Measurements from ENCODE around the gene GGA2. TPM values are rescaled to one million over a fixed set of nuclear protein-coding genes. Genes with fewer than 3 reads are reported as not detected.
A peak's percentile ranks its signal among the peaks of the same experiment; 100 is the strongest.

Gene GGA2
- polyA plus RNA-seq, 1 experiment = 19.0 TPM

DNA sequence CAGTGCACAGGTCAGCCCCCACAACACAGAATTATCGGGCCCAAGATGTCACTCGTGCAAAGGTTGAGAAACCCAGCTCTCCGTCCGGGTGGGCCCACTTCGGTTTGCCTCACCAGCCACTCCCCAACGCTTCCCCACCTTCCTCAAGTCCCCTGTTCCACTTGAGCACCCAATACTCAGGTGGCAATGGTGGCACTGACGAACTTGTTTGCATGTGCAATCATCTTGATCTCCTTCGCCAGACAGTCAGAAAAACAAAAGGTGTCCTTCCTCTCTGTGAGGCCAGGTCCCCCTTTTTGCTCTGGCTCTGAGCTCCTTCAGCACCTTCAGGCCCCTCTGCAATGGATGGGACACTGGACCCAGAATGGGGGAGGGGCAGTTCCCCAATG is 3.7 kb downstream of the GGA2 start:
- DNase-seq (ENCODE audit: low read depth) = no peak
- Histone ChIP-seq H3K36me3 (ENCODE audit: control insufficient read depth, insufficient read depth, low read length) (no peaks in the 10 kb centered on the region), H3K4me3 (ENCODE audit: low read depth, low read length) (no peak overlapping the region), H3K27me3 (ENCODE audit: control insufficient read depth, insufficient read depth, low read length) (no peaks in the 10 kb centered on the region)
- POLR2A ChIA-PET = no interaction called here
- no peak for TF ChIP-seq CTCF (IDR thresholded peaks at IDR 0.05; ENCODE audit: insufficient read depth, low read depth, low read length)
- CTCF ChIA-PET = interaction anchor here (1.0 kb wide), 1 partner anchor 72 kb away, joined by 3 read pairs; no protein-coding TSS in a partner anchor

DNA sequence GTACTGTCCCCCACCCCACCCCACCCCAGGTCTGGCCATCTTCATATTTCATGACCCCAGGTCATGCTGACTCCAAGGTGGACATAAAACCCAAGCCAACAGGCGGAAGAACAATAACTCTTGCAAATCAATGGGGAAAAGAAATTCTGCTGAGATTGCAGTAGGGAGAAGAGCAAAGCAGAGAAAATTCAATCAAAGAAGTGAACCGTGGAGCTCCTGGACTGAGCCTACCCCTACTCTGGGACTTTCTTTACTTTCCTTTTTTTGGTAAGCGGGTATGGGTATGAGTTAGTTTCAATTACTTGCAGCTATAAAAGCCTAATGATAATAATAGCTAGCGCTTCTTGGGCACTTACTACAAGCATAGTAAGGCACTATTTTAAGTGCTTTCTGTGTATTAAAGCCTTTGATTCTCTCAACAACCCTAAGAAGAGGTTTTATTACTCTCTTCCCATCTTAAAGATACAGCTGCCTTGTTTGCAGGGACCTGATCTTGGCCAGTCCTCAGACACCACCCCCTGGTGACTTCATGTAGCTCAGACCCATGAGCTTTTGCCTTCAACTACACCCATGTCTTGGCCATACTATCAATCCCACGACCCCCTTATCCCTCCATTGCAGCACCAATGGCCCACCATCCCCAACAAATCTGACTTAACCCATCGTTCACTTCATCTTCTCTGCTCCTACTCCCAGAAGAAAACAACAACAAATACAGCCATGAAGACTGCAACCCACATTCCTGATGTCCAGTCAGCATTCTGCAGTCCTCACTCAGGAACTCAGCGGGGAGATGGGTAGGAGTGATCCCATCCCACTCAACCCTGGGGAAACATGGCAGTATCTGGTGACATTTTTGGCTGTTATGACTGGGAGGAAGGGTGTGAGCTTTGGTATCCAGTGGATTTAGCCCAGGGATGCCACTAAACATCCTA is 4.4 kb downstream of the GGA2 start:
- H3K4me3 ChIP-seq (ENCODE audit: low read depth, low read length) = no peak overlapping the region
- no peak for DNase-seq (ENCODE audit: low read depth)
- no peaks in the 10 kb centered on the region for H3K36me3 ChIP-seq (ENCODE audit: control insufficient read depth, insufficient read depth, low read length)
- H3K27me3 ChIP-seq (ENCODE audit: control insufficient read depth, insufficient read depth, low read length) = no peaks in the 10 kb centered on the region
- CTCF ChIA-PET = interaction anchor here (1.0 kb wide), 1 partner anchor 72 kb away, joined by 3 read pairs; no protein-coding TSS in a partner anchor
- no peak for TF ChIP-seq CTCF (IDR thresholded peaks at IDR 0.05; ENCODE audit: insufficient read depth, low read depth, low read length)
- POLR2A ChIA-PET = no interaction called here

GRCh38 chr16:23505180-23505665 is 5.1 kb downstream of the GGA2 start:
- no peak for DNase-seq (ENCODE audit: low read depth)
- no peaks in the 10 kb centered on the region for H3K27me3 ChIP-seq (ENCODE audit: control insufficient read depth, insufficient read depth, low read length)
- ChIA-PET POLR2A (no interaction called here), CTCF (interaction anchor here (1.0 to 1.5 kb wide), 4 partner anchors 10 to 70 kb away, joined by 4 to 5 read pairs (median 4); partner anchors contain the start of genes EARS2 and UBFD1)
- H3K4me3 ChIP-seq (ENCODE audit: low read depth, low read length) = no peak overlapping the region
- no peaks in the 10 kb centered on the region for H3K36me3 ChIP-seq (ENCODE audit: control insufficient read depth, insufficient read depth, low read length)
- no peak for TF ChIP-seq CTCF (IDR thresholded peaks at IDR 0.05; ENCODE audit: insufficient read depth, low read depth, low read length)

GRCh38 chr16:23504453-23505179 is 5.7 kb downstream of the GGA2 start:
- no peak for TF ChIP-seq CTCF (IDR thresholded peaks at IDR 0.05; ENCODE audit: insufficient read depth, low read depth, low read length)
- ChIA-PET POLR2A (no interaction called here), CTCF (interaction anchor here (1.0 to 1.9 kb wide), 5 partner anchors 9 to 69 kb away, joined by 3 to 5 read pairs (median 4); partner anchors contain the start of genes EARS2 and UBFD1)
- peak; percentile 49 for DNase-seq (ENCODE audit: low read depth)
- H3K4me3 ChIP-seq (ENCODE audit: low read depth, low read length) = no peak overlapping the region
- H3K27me3 ChIP-seq (ENCODE audit: control insufficient read depth, insufficient read depth, low read length) = no peaks in the 10 kb centered on the region
- peaks cover 1% of the 10 kb centered on the region; the same call in 1 of the 2 replicates for H3K36me3 ChIP-seq (ENCODE audit: control insufficient read depth, insufficient read depth, low read length)

DNA sequence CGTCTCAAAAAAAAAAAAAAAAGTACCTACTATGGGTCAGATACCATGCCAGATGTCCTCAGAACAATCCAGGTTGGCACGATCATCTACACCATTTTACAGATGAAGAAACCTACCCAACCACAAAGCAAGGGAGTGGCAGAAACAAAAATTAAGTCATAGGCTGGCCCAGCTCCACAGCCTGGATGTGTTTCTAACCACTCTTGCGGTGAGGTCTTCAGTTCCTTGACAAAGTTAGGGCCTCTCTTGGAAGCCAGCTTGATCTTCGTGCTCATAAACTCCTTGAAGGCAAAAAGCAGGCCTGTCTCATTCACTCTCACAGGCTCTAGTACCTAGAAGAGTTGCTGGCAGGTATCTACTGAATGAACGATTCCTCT is 6.2 kb downstream of the GGA2 start:
- TF ChIP-seq CTCF (IDR thresholded peaks at IDR 0.05; ENCODE audit: insufficient read depth, low read depth, low read length) = no peak
- ChIA-PET CTCF (interaction anchor here (1.4 to 1.9 kb wide), 3 partner anchors 9 to 18 kb away, joined by 3 to 5 read pairs (median 4); no protein-coding TSS in a partner anchor), POLR2A (no interaction called here)
- H3K4me3 ChIP-seq (ENCODE audit: low read depth, low read length) = no peak overlapping the region
- H3K27me3 ChIP-seq (ENCODE audit: control insufficient read depth, insufficient read depth, low read length) = no peaks in the 10 kb centered on the region
- H3K36me3 ChIP-seq (ENCODE audit: control insufficient read depth, insufficient read depth, low read length) = peaks cover 1% of the 10 kb centered on the region; the same call in 1 of the 2 replicates
- DNase-seq (ENCODE audit: low read depth) = peak; percentile 14

All from BJ (cell line).